ENCODE data around the gene C3orf49.
A peak's percentile ranks its signal among the peaks of the same experiment; 100 is the strongest.

C3orf49 gene

GRCh38 chr3:63860776-63861175 lies 41.7 kb downstream of the C3orf49 start:
- H3K4me3 ChIP-seq (replicated peaks; ENCODE audit: low read depth, low read length), result no peak overlapping the region
- TF ChIP-seq, protein P1, sequence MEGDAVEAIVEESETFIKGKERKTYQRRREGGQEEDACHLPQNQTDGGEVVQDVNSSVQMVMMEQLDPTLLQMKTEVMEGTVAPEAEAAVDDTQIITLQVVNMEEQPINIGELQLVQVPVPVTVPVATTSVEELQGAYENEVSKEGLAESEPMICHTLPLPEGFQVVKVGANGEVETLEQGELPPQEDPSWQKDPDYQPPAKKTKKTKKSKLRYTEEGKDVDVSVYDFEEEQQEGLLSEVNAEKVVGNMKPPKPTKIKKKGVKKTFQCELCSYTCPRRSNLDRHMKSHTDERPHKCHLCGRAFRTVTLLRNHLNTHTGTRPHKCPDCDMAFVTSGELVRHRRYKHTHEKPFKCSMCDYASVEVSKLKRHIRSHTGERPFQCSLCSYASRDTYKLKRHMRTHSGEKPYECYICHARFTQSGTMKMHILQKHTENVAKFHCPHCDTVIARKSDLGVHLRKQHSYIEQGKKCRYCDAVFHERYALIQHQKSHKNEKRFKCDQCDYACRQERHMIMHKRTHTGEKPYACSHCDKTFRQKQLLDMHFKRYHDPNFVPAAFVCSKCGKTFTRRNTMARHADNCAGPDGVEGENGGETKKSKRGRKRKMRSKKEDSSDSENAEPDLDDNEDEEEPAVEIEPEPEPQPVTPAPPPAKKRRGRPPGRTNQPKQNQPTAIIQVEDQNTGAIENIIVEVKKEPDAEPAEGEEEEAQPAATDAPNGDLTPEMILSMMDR (IDR thresholded peaks at IDR 0.05; ENCODE audit: low read length, missing control alignments), result no peak
- DNase-seq (ENCODE audit: low read depth), result no peak

DNA sequence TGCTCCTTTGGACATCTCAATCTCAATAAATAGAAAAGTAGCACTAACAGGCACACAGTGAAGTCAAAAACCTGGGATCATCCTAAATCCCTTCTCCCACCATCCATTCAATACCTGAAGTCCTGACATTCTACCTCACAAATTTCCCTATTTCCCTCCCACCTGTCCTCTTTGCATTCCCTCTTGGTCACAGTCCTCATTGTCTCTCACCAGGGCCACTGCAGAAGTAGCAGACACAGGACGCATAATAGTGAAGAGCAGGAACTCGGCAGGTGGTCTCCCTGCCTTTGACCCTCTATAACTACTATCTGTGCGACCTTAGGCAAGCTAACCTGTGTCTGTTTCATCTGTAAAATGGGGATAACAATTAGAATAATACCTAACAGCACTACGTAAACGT lies 42.2 kb downstream of the C3orf49 start:
- no peak overlapping the region for H3K4me3 ChIP-seq (replicated peaks; ENCODE audit: low read depth, low read length)
- TF ChIP-seq, protein P1 (IDR thresholded peaks at IDR 0.05; ENCODE audit: low read length, missing control alignments), result no peak

GRCh38 chr3:63862804-63863149 lies 43.7 kb downstream of the C3orf49 start:
- H3K4me3 ChIP-seq (replicated peaks; ENCODE audit: low read depth, low read length), result peak overlapping the region; percentile 81
- TF ChIP-seq, protein P1 (IDR thresholded peaks at IDR 0.05; ENCODE audit: low read length, missing control alignments), result no peak
- DNase-seq (ENCODE audit: low read depth), result no peak

More for the DNA sequence above, 42.2 kb downstream of the C3orf49 start:
- DNase-seq (ENCODE audit: low read depth), result no peak

- TF ChIP-seq, protein P1 (IDR thresholded peaks at IDR 0.05; ENCODE audit: low read length, missing control alignments), result no peak
- peak; percentile 47 for DNase-seq (ENCODE audit: low read depth)
- H3K4me3 ChIP-seq (replicated peaks; ENCODE audit: low read depth, low read length), result peak within 1 kb of the TSS; percentile 81
Measured at GRCh38 chr3:63863150-63864007, 44.3 kb downstream of the C3orf49 start, which contains the start of the genes ATXN7 and THOC7. ATXN7 (plus strand) TSS chr3:63863867; CDS start chr3:63912599, 48,732 bp downstream. THOC7 (minus strand) TSS chr3:63863805; CDS start chr3:63863790, 15 bp downstream.

- no peak for DNase-seq (ENCODE audit: low read depth)
- H3K4me3 ChIP-seq (replicated peaks; ENCODE audit: low read depth, low read length), result peak overlapping the region; percentile 81
- TF ChIP-seq, protein P1 (IDR thresholded peaks at IDR 0.05; ENCODE audit: low read length, missing control alignments), result no peak
Measured at GRCh38 chr3:63864008-63864964, 45.2 kb downstream of the C3orf49 start.

DNA sequence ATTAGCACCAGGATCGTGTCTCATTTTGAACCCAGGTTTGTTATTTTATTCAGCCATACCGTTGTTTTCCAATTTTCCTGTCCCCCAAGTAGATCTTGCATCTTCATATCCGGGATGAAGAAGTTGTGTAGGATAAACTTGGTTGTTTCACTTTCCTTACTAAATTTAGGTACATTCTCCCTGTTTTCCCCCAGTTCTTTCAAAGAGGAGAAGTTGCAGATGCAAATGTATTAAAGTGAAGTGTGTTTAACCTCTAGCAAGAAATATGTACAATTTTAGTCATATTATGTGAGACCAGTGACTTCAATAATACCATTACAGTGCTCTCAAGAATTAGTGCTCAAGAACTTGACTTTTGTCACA lies 45.8 kb downstream of the C3orf49 start:
- TF ChIP-seq, protein P1 (IDR thresholded peaks at IDR 0.05; ENCODE audit: low read length, missing control alignments), result no peak
- H3K4me3 ChIP-seq (replicated peaks; ENCODE audit: low read depth, low read length), result peak overlapping the region; percentile 81
- DNase-seq (ENCODE audit: low read depth), result no peak
